ENCODE results near the gene KBTBD13. TPM values are rescaled to one million over a fixed set of nuclear protein-coding genes. Genes with fewer than 3 reads are reported as not detected.
A peak's percentile ranks its signal among the peaks of the same experiment; 100 is the strongest.

The KBTBD13 gene
- total RNA-seq, 1 donor from 2014 or later, result 1.6 TPM

DNA sequence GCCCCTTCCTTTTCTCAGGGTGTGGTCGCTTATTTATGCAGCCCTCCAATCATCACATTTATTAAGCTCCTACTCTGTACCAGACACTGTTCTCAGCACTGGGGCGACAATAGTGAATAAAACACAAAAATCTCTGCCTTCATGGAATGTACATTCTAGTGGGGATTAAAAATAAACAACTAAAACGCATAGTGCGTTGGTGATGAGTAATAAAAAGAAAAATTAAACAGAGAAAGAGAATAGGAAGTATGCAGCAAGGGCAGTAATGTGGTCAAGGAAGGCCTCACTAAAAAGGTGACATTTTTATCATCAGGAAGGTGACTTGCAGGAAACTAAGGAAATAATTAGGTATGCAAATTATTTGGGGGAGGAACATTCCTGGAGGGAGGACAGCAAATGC lies 26.3 kb upstream of the KBTBD13 start:
- Histone ChIP-seq H3K27ac (ENCODE audit: low read depth, low read length) (no peak overlapping the region), H3K4me3 (ENCODE audit: low read length in 3 of 3) (no peak overlapping the region), H3K27me3 (ENCODE audit: control insufficient read depth in 3 of 3, insufficient read depth in 3 of 3, low read length in 3 of 3) (no peaks in the 10 kb centered on the region), H3K36me3 (ENCODE audit: control insufficient read depth in 3 of 3, insufficient read depth in 3 of 3, low read length in 3 of 3) (peaks cover 0 to 14% (median 4%) of the 10 kb centered on the region in 3 donors), H3K9ac (ENCODE audit: low read depth in 1 of 3, low read length in 3 of 3) (no peak overlapping the region), H3K9me3 (ENCODE audit: control insufficient read depth in 3 of 3, low read length in 3 of 3) (no peaks in the 10 kb centered on the region), H3K4me1 (ENCODE audit: control insufficient read depth in 3 of 3, insufficient read depth in 3 of 3, low read length in 3 of 3) (peaks cover 12 to 18% (median 15%) of the 10 kb centered on the region in 3 donors)

DNA sequence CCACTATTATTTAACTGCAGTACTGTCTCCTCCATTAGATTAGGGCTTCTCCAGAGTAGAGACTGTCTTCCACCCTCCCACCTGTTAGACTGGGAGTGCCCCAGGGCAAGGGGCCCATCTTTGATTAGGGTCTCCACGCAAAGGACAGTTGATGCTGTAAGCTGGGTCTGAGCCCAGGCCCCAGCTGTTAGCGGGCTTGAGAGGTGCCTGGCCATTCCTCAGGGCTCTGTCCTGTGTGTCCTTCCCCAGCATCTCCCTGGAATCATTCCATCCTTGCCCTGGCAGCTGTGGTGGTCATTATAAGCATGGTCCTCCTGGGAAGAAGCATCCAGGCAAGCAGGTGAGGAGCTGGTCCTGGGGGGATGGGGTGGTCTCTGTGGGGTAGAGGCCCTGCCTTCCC lies 25.3 kb upstream of the KBTBD13 start:
- Histone ChIP-seq H3K27me3 (ENCODE audit: control insufficient read depth in 3 of 3, insufficient read depth in 3 of 3, low read length in 3 of 3) (no peaks in the 10 kb centered on the region), H3K27ac (ENCODE audit: low read depth, low read length) (no peak overlapping the region), H3K9me3 (ENCODE audit: control insufficient read depth in 3 of 3, low read length in 3 of 3) (no peaks in the 10 kb centered on the region), H3K4me1 (ENCODE audit: control insufficient read depth in 3 of 3, insufficient read depth in 3 of 3, low read length in 3 of 3) (peaks cover 14 to 22% (median 14%) of the 10 kb centered on the region in 3 donors), H3K4me3 (ENCODE audit: low read length in 3 of 3) (no peak overlapping the region), H3K9ac (ENCODE audit: low read depth in 1 of 3, low read length in 3 of 3) (no peak overlapping the region), H3K36me3 (ENCODE audit: control insufficient read depth in 3 of 3, insufficient read depth in 3 of 3, low read length in 3 of 3) (peaks cover 0 to 18% (median 10%) of the 10 kb centered on the region in 3 donors)

DNA sequence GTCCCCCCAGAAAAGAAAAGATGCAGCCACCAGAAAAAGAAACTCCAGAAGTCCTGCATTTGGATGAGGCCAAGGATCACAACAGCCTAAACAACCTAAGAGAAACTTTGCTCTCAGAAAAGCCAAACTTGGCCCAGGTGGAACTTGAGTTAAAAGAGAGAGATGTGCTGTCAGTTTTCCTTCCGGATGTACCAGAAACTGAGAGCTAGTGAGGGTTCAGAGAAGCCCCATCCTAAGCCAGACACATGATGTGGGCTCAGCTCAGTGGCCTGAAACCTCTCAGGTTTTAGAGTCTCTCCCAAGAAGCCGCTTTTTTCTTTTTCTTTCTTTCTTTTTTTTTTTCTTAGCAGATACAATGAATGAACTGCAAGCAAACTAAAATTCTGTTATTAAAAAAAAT lies 23.6 kb upstream of the KBTBD13 start:
- Histone ChIP-seq H3K27me3 (ENCODE audit: control insufficient read depth in 3 of 3, insufficient read depth in 3 of 3, low read length in 3 of 3) (no peaks in the 10 kb centered on the region), H3K9me3 (ENCODE audit: control insufficient read depth in 3 of 3, low read length in 3 of 3) (no peaks in the 10 kb centered on the region), H3K4me1 (ENCODE audit: control insufficient read depth in 3 of 3, insufficient read depth in 3 of 3, low read length in 3 of 3) (peaks cover 14 to 26% (median 19%) of the 10 kb centered on the region in 3 donors), H3K4me3 (ENCODE audit: low read length in 3 of 3) (no peak overlapping the region), H3K36me3 (ENCODE audit: control insufficient read depth in 3 of 3, insufficient read depth in 3 of 3, low read length in 3 of 3) (peaks cover 0 to 27% (median 10%) of the 10 kb centered on the region in 3 donors), H3K9ac (ENCODE audit: low read depth in 1 of 3, low read length in 3 of 3) (no peak overlapping the region), H3K27ac (ENCODE audit: low read depth, low read length) (no peak overlapping the region)

DNA sequence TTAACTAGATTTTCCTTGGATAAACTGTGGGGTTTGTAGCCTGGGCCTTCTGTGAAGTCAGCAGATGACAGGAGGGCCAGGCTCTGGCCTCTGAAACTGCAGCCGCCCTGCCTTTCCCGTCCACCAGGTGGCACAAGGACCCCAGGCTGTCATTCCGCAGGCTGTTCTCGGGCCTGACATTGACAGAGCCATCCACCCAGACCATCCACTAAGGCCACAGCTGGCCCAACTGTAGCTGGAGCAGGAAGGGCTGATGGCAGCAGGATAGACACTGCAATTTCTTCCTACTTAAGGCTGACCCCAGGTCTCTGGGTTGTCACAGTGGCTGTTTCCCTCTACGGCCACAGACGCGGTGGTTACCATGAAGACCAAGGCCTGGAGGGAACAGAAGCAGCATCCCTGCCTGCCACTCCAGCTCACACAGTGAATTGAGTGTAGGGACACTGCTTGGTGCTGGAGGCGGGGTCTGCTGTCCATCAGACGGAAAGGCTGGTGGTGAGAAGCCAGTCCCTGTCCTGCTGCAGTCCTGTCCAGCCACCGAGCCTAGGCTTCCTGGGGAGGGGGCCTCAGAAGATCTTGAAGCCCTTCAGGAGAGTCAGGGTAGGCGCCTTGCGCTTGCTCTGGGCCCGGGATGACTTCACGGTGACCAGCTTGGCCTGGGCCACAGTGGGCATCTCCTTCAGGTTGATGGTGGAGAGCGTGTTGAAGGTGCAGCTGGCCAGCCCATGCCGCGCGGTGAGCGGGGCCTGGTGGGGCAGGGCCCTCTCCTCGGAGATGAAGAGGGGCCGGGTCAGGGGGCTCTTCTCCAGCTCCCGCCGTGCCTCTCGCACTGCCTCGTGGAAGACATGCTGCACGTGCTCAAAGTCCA lies 22.0 kb upstream of the KBTBD13 start:
- Histone ChIP-seq H3K27me3 (ENCODE audit: control insufficient read depth in 3 of 3, insufficient read depth in 3 of 3, low read length in 3 of 3) (no peaks in the 10 kb centered on the region), H3K36me3 (ENCODE audit: control insufficient read depth in 3 of 3, insufficient read depth in 3 of 3, low read length in 3 of 3) (peaks cover 5 to 40% (median 19%) of the 10 kb centered on the region in 3 donors), H3K4me1 (ENCODE audit: control insufficient read depth in 3 of 3, insufficient read depth in 3 of 3, low read length in 3 of 3) (peaks cover 10 to 24% (median 19%) of the 10 kb centered on the region in 3 donors), H3K4me3 (ENCODE audit: low read length in 3 of 3) (peak overlapping the region in 1 of 3 donors; percentile 29), H3K9ac (ENCODE audit: low read depth in 1 of 3, low read length in 3 of 3) (peak overlapping the region in 1 of 3 donors; percentile 60), H3K9me3 (ENCODE audit: control insufficient read depth in 3 of 3, low read length in 3 of 3) (no peaks in the 10 kb centered on the region), H3K27ac (ENCODE audit: low read depth, low read length) (no peak overlapping the region)

DNA sequence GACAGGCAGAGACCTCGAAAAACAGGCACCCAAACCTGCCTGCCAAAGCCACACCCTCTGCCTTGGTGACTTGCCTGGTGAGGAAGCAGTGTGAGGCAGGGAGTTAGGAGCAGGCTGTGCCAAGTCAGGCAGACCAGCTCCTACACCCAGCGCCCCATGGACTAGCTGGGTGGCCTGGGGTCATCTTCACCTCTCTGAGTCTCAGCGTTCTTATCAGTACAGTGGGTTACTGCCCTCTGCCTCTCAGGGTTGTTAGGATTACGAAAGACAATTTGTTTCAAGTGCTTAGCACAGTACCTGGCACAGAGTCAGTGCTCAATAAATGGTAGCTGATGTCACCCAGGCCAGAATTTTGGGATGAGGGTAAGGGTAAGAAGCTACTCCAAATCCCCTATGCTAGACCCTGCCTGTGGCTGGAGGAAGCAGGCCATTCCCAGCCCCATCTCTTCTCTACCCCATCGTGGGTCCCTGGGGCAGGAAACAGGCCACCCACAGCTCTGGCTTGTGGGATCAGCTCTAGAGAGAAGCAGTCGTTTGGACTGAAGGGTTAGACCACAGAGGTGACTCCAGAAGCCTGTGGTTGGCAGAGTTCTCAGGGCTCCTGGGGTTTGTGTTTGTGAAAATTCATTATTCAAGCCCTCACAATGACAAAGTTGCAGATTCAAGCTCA lies 21.2 kb upstream of the KBTBD13 start:
- H3K27ac ChIP-seq (ENCODE audit: low read depth, low read length), result no peak overlapping the region
- H3K36me3 ChIP-seq (ENCODE audit: control insufficient read depth in 3 of 3, insufficient read depth in 3 of 3, low read length in 3 of 3), result peaks cover 5 to 40% (median 19%) of the 10 kb centered on the region in 3 donors
- no peak overlapping the region for H3K9ac ChIP-seq (ENCODE audit: low read depth in 1 of 3, low read length in 3 of 3)
- H3K4me3 ChIP-seq (ENCODE audit: low read length in 3 of 3), result no peak overlapping the region
- no peaks in the 10 kb centered on the region for H3K27me3 ChIP-seq (ENCODE audit: control insufficient read depth in 3 of 3, insufficient read depth in 3 of 3, low read length in 3 of 3)
- H3K9me3 ChIP-seq (ENCODE audit: control insufficient read depth in 3 of 3, low read length in 3 of 3), result no peaks in the 10 kb centered on the region
- peaks cover 8 to 19% (median 16%) of the 10 kb centered on the region in 3 donors for H3K4me1 ChIP-seq (ENCODE audit: control insufficient read depth in 3 of 3, insufficient read depth in 3 of 3, low read length in 3 of 3)

DNA sequence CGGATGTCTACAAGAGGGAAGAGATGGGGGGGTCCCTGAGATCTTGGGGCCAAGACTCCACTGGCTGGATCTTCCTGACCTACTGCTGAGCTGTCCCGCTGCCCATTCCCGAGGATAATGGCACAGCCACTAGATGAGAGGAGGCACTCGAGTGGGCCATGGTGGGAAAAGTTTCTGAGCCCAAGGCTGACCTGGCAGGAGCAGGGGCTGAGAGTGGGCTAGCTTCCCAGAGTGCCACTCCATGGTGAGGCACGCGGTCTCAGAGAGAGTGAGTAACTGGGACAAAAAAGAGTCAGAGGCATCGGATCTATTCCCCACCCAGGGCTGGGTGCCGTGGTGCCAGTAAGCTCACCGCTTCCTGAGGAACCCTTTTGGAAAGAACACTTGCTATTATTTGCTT lies 20.4 kb upstream of the KBTBD13 start:
- Histone ChIP-seq H3K36me3 (ENCODE audit: control insufficient read depth in 3 of 3, insufficient read depth in 3 of 3, low read length in 3 of 3) (peaks cover 5 to 40% (median 19%) of the 10 kb centered on the region in 3 donors), H3K9me3 (ENCODE audit: control insufficient read depth in 3 of 3, low read length in 3 of 3) (no peaks in the 10 kb centered on the region), H3K27ac (ENCODE audit: low read depth, low read length) (no peak overlapping the region), H3K4me3 (ENCODE audit: low read length in 3 of 3) (no peak overlapping the region), H3K27me3 (ENCODE audit: control insufficient read depth in 3 of 3, insufficient read depth in 3 of 3, low read length in 3 of 3) (no peaks in the 10 kb centered on the region), H3K9ac (ENCODE audit: low read depth in 1 of 3, low read length in 3 of 3) (peak overlapping the region in 1 of 3 donors; percentile 33), H3K4me1 (ENCODE audit: control insufficient read depth in 3 of 3, insufficient read depth in 3 of 3, low read length in 3 of 3) (peaks cover 8 to 22% (median 18%) of the 10 kb centered on the region in 3 donors)

DNA sequence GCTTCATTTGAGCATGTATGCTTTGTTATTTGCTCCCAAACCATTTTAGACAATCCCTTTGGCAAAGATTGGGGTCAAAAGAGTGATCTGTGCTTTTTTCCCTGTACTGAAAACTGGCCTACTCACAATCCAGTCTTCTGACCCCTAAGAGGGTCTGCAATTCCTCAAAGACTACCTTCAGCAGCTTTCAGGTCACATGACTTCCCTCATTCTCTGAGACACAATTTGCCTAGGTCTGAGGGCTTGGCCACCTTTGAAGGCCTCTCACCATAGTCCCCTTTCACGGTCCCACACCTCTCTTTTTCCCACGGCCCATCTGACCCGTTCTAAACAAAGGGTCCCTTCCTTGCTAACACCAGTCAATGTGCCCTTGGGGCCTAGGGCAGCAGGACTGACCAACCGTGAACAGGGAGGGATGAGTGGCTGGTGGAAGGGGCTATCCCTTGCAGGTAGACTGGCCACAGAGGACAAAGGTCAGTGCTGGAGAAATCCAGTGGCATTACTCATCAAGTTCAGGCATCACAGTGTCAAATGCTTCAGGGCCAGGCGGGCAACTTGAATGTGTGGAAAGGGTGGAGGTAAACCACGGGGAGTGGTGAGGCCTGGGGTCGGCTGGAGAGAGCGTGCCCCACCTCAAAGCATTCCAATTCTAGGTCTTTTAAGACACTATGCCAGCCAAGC lies 19.5 kb upstream of the KBTBD13 start:
- H3K27me3 ChIP-seq (ENCODE audit: control insufficient read depth in 3 of 3, insufficient read depth in 3 of 3, low read length in 3 of 3), result no peaks in the 10 kb centered on the region
- H3K36me3 ChIP-seq (ENCODE audit: control insufficient read depth in 3 of 3, insufficient read depth in 3 of 3, low read length in 3 of 3), result peaks cover 5 to 39% (median 19%) of the 10 kb centered on the region in 3 donors
- no peak overlapping the region for H3K4me3 ChIP-seq (ENCODE audit: low read length in 3 of 3)
- H3K9ac ChIP-seq (ENCODE audit: low read depth in 1 of 3, low read length in 3 of 3), result no peak overlapping the region
- H3K4me1 ChIP-seq (ENCODE audit: control insufficient read depth in 3 of 3, insufficient read depth in 3 of 3, low read length in 3 of 3), result peaks cover 8 to 24% (median 21%) of the 10 kb centered on the region in 3 donors
- no peak overlapping the region for H3K27ac ChIP-seq (ENCODE audit: low read depth, low read length)
- no peaks in the 10 kb centered on the region for H3K9me3 ChIP-seq (ENCODE audit: control insufficient read depth in 3 of 3, low read length in 3 of 3)

DNA sequence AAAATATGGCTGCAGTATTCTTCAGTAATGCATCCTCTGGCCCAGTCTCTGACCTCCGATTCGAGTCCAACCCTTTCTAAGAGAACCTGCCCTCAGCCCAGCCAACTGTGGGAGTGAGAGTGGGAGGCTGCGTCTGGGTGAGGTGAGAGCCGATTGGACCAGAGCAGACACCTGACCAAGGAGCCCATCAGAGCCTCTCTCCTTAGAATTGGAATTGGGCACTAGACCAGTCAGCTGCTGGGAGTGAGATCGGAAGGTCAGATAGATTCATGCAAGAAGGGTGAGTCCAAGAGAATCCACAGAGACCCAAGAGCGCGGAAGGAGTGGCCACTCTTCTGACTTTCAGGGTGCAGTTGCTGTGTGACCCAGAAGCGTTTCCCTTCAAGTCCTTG lies 19.0 kb upstream of the KBTBD13 start:
- Histone ChIP-seq H3K4me3 (ENCODE audit: low read length in 3 of 3) (no peak overlapping the region), H3K27me3 (ENCODE audit: control insufficient read depth in 3 of 3, insufficient read depth in 3 of 3, low read length in 3 of 3) (no peaks in the 10 kb centered on the region), H3K9ac (ENCODE audit: low read depth in 1 of 3, low read length in 3 of 3) (no peak overlapping the region), H3K4me1 (ENCODE audit: control insufficient read depth in 3 of 3, insufficient read depth in 3 of 3, low read length in 3 of 3) (peaks cover 8 to 24% (median 24%) of the 10 kb centered on the region in 3 donors), H3K36me3 (ENCODE audit: control insufficient read depth in 3 of 3, insufficient read depth in 3 of 3, low read length in 3 of 3) (peaks cover 5 to 39% (median 19%) of the 10 kb centered on the region in 3 donors), H3K9me3 (ENCODE audit: control insufficient read depth in 3 of 3, low read length in 3 of 3) (no peaks in the 10 kb centered on the region), H3K27ac (ENCODE audit: low read depth, low read length) (no peak overlapping the region)

DNA sequence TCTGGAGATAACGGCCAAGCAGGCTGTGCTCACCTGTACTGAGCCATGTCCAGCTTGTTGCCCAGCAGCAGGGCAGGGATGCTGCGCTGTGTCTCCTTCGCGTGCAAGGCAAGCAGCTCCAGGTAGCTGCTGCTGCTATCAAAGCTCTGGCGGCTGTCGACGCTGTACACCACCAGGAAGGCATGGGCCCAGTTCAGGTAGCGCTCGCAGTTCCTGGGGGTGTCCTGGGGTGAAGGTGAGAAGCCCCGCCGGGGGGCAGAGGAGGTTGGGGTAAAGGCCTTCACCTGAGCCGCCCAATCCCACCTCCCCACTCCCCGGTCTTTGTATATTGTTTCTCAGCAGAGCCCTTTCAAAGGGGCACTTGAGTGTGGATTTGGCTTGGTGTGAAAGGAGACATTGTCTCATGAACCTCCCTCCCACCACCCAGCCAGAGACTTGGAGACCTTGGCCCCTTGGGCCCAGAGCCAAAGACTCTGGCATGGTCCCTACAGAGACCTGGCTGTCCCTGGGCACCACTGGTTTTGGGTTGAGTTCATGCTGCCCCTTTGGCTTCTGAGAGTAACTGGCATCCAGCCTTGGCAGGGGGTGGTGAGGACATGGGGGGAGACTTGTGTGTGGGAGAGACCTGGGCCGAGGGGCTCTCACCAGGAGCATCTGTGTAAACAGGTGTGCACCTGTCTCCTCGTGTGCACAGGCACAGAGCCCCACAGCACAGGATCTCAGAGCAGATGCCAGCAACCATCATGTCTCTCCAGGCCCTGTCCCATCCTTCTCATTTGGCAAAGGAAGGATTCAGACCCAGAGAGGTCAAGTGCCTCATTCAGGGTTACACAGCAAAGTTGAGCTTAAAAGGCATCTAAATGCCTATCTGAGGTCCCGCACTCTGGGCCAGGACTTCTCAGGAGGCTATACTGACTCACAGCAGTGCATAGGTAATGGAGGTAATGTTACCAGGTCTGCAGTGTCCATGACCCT lies 17.9 kb upstream of the KBTBD13 start:
- peaks cover 5 to 34% (median 19%) of the 10 kb centered on the region in 3 donors for H3K36me3 ChIP-seq (ENCODE audit: control insufficient read depth in 3 of 3, insufficient read depth in 3 of 3, low read length in 3 of 3)
- no peak overlapping the region for H3K4me3 ChIP-seq (ENCODE audit: low read length in 3 of 3)
- H3K9ac ChIP-seq (ENCODE audit: low read depth in 1 of 3, low read length in 3 of 3), result no peak overlapping the region
- H3K27me3 ChIP-seq (ENCODE audit: control insufficient read depth in 3 of 3, insufficient read depth in 3 of 3, low read length in 3 of 3), result no peaks in the 10 kb centered on the region
- no peak overlapping the region for H3K27ac ChIP-seq (ENCODE audit: low read depth, low read length)
- H3K9me3 ChIP-seq (ENCODE audit: control insufficient read depth in 3 of 3, low read length in 3 of 3), result no peaks in the 10 kb centered on the region
- peaks cover 8 to 27% (median 24%) of the 10 kb centered on the region in 3 donors for H3K4me1 ChIP-seq (ENCODE audit: control insufficient read depth in 3 of 3, insufficient read depth in 3 of 3, low read length in 3 of 3)
